Caco-2 (cell line): ENCODE data around the gene DPP3. TPM values are rescaled to one million over a fixed set of nuclear protein-coding genes. Genes with fewer than 3 reads are reported as not detected.

Experiments
- BruUV-seq: library from RNA; stranded (reverse); fragments of 400-500 nt; replicated peaks from 2 replicates; lab custom pipeline; 2021; lab: Mats Ljungman, UMichigan
- CTCF ChIA-PET: fragments of 300-600 bp; sonication (Branson Sonifier 250); formaldehyde crosslinking; loops from one replicate; lab custom pipeline; 2022; ENCODE audit warnings: antibody characterized with exemption; lab: Charles Lee
- POLR2A ChIA-PET: fragments of 300-600 bp; sonication (Branson Sonifier 250); formaldehyde crosslinking; loops from one replicate; lab custom pipeline; 2022; ENCODE audit warnings: antibody characterized with exemption; lab: Charles Lee
- DNase-seq, 2 experiments: peaks; one replicate each; pipeline versions ENCODE4 v3.0.0 to v3.0.0-alpha.2; 2020 to 2022
- H3K27me3 ChIP-seq: replicated peaks from 2 replicates; pipeline ENCODE4 v1.6.0; 2011; ENCODE audit warnings: low read length; ENCODE audit not compliant: control insufficient read depth, insufficient read depth
- H3K36me3 ChIP-seq: 2 replicates; pipeline ENCODE4 v1.5.1; 2011; ENCODE audit warnings: low read length; ENCODE audit not compliant: control insufficient read depth, insufficient read depth
- H3K4me1 ChIP-seq: fragments of 250-450 bp; sonication (Bioruptor Pico); 2 replicates; pipeline ENCODE4 v1.5.1; 2020; ENCODE audit warnings: mild to moderate bottlenecking
- H3K4me3 ChIP-seq: 2 replicates; pipeline ENCODE4 v1.5.1; 2011; ENCODE audit warnings: low read depth, mild to moderate bottlenecking, control low read depth, low read length
- H3K9me3 ChIP-seq: fragments of 250-450 bp; sonication (Bioruptor Pico); 2 replicates; pipeline ENCODE4 v1.5.1; 2020; ENCODE audit warnings: mild to moderate bottlenecking, moderate library complexity
- H3K27ac Mint-ChIP-seq: one replicate; pipeline ENCODE4 v1.8.0; 2022; ENCODE audit warnings: mixed read lengths; ENCODE audit not compliant: unreplicated experiment
- H3K27me3 Mint-ChIP-seq: one replicate; pipeline ENCODE4 v1.8.0; 2022; ENCODE audit warnings: mixed read lengths; ENCODE audit not compliant: insufficient read depth, unreplicated experiment
- H3K36me3 Mint-ChIP-seq: one replicate; pipeline ENCODE4 v1.8.0; 2022; ENCODE audit warnings: mild to moderate bottlenecking, mixed read lengths; ENCODE audit not compliant: insufficient read depth, unreplicated experiment
- H3K4me1 Mint-ChIP-seq: one replicate; pipeline ENCODE4 v1.8.0; 2022; ENCODE audit warnings: low read depth, mixed read lengths; ENCODE audit not compliant: unreplicated experiment
- H3K4me3 Mint-ChIP-seq: one replicate; pipeline ENCODE4 v1.8.0; 2022; ENCODE audit warnings: mild to moderate bottlenecking, moderate library complexity, mixed read lengths; ENCODE audit not compliant: unreplicated experiment
- H3K9me3 Mint-ChIP-seq: one replicate; pipeline ENCODE4 v1.8.0; 2022; ENCODE audit warnings: mixed read lengths; ENCODE audit not compliant: unreplicated experiment
- CTCF ChIP-seq, 2 experiments: fragments of 200-600 bp in 1 of 2; IDR thresholded peaks; 1 replicate in 1 of 2; 2 replicates in 1 of 2; pipeline versions ENCODE4 v1.5.1 to v1.8.0; 2011 to 2022; ENCODE audit warnings: antibody characterized with exemption in 1 of 2, control low read depth in 1 of 2, inconsistent platforms in 1 of 2, low read depth in 1 of 2, low read length in 1 of 2, mild to moderate bottlenecking in 1 of 2, moderate library complexity in 1 of 2; ENCODE audit not compliant: insufficient read depth in 1 of 2, severe bottlenecking in 1 of 2, unreplicated experiment in 1 of 2
- intact Hi-C: fragments of 100-400 bp; cut with micrococcal nuclease; formaldehyde crosslinking; loops from one replicate; pipeline ENCODE4 v1.10.0; 2022; ENCODE audit not compliant: unreplicated experiment
- total RNA-seq: library from RNA; stranded (reverse); gene quantifications from 2 replicates; pipeline ENCODE4 v1.2.3, GENCODE V29; 2022

DPP3 gene
- total RNA-seq, 1 experiment from 2014 or later, result 106 TPM

- no peaks in the 10 kb centered on the region for H3K4me1 Mint-ChIP-seq
- BruUV-seq, result no TSS peak
- H3K36me3 ChIP-seq, result 0 out of 2 replicates have a peak, but pooled peaks cover 2% of the 10 kb centered on the region
- ChIA-PET POLR2A (no interaction called here), CTCF (no interaction called here)
- intact Hi-C loops, result no loop called here
- H3K9me3 ChIP-seq, result no peaks in the 10 kb centered on the region; the same call in 1 of the 2 replicates
- H3K4me1 ChIP-seq, result no peaks in the 10 kb centered on the region
- TF ChIP-seq CTCF (IDR thresholded peaks at IDR 0.05; ENCODE audit: insufficient read depth in 1 of 2, low read depth in 1 of 2, low read length in 1 of 2, severe bottlenecking in 1 of 2, unreplicated experiment in 1 of 2), result no peak
- H3K27ac Mint-ChIP-seq, result no peak overlapping the region
- no peaks in the 10 kb centered on the region for H3K27me3 Mint-ChIP-seq
- H3K27me3 ChIP-seq, result no peaks in the 10 kb centered on the region
- H3K9me3 Mint-ChIP-seq, result no peaks in the 10 kb centered on the region
- no peak for DNase-seq
- peaks cover 26% of the 10 kb centered on the region for H3K36me3 Mint-ChIP-seq
- no peak overlapping the region for H3K4me3 ChIP-seq
- H3K4me3 Mint-ChIP-seq, result no peak overlapping the region
These were observed 43.4 kb downstream of the DPP3 start for GRCh38 chr11:66523611-66524010.

- intact Hi-C loops, result no loop called here
- no peak overlapping the region for H3K4me3 ChIP-seq
- no peak overlapping the region for H3K27ac Mint-ChIP-seq
These were observed 44.2 kb downstream of the DPP3 start for GRCh38 chr11:66524304-66525040.

GRCh38 chr11:66529069-66529468 is 48.8 kb downstream of the DPP3 start:
- Histone ChIP-seq H3K4me3 (no peak overlapping the region), H3K27me3 (no peaks in the 10 kb centered on the region), H3K36me3 (no peaks in the 10 kb centered on the region), H3K9me3 (no peaks in the 10 kb centered on the region; the same call in 1 of the 2 replicates), H3K4me1 (no peaks in the 10 kb centered on the region)
- BruUV-seq, result no TSS peak
- Mint-ChIP-seq H3K27ac (no peak overlapping the region), H3K27me3 (no peaks in the 10 kb centered on the region), H3K9me3 (no peaks in the 10 kb centered on the region), H3K4me3 (no peak overlapping the region), H3K36me3 (peaks cover 5% of the 10 kb centered on the region), H3K4me1 (no peaks in the 10 kb centered on the region)
- DNase-seq, result no peak
- intact Hi-C loops, result no loop called here
- TF ChIP-seq CTCF (IDR thresholded peaks at IDR 0.05; ENCODE audit: insufficient read depth in 1 of 2, low read depth in 1 of 2, low read length in 1 of 2, severe bottlenecking in 1 of 2, unreplicated experiment in 1 of 2), result no peak
- ChIA-PET POLR2A (no interaction called here), CTCF (interaction anchor here (0.5 kb wide), 1 partner anchor 32 kb away, joined by 3 read pairs; no protein-coding TSS in a partner anchor)

More at GRCh38 chr11:66524304-66525040, 44.2 kb downstream of the DPP3 start:
- no TSS peak for BruUV-seq
- Histone ChIP-seq H3K9me3 (no peaks in the 10 kb centered on the region; the same call in 1 of the 2 replicates), H3K27me3 (no peaks in the 10 kb centered on the region), H3K4me1 (no peaks in the 10 kb centered on the region), H3K36me3 (0 out of 2 replicates have a peak, but pooled peaks cover under 1% of the 10 kb centered on the region)
- no peaks in the 10 kb centered on the region for H3K4me1 Mint-ChIP-seq
- no peak overlapping the region for H3K4me3 Mint-ChIP-seq
- peaks cover 27% of the 10 kb centered on the region for H3K36me3 Mint-ChIP-seq
- H3K27me3 Mint-ChIP-seq, result no peaks in the 10 kb centered on the region
- no peak for TF ChIP-seq CTCF (IDR thresholded peaks at IDR 0.05; ENCODE audit: insufficient read depth in 1 of 2, low read depth in 1 of 2, low read length in 1 of 2, severe bottlenecking in 1 of 2, unreplicated experiment in 1 of 2)
- ChIA-PET POLR2A (no interaction called here), CTCF (no interaction called here)
- DNase-seq, result no peak
- no peaks in the 10 kb centered on the region for H3K9me3 Mint-ChIP-seq
